ENCODE data around the gene H1-8.
"Not testable (repeated sequence)": the region's sequence is repeated elsewhere in the genome, so short reads cannot be mapped to it uniquely, and the experiment has no call there.

GRCh38 chr3:129499604-129500333 is 43.2 kb upstream of the H1-8 start:
- not testable (repeated sequence) for TF ChIP-seq CTCF (IDR thresholded peaks at IDR 0.05; ENCODE audit: poor library complexity); EZH2phosphoT487 (IDR thresholded peaks at IDR 0.05; ENCODE audit: low read depth, severe bottlenecking, unreplicated experiment)

Measured in hepatocyte (in vitro differentiated cells).